GM23338 (cell line): ENCODE results near the gene RPL31. TPM values are rescaled to one million over a fixed set of nuclear protein-coding genes. Genes with fewer than 3 reads are reported as not detected.

Experiments
- ATAC-seq: fragments of 200-7000 bp; cut with Tn5 transposase; 3 replicates; pipeline ENCODE4 v1.9.1; 2020
- DNase-seq: peaks from one replicate; pipeline ENCODE4 v3.0.0-alpha.2; 2015; ENCODE audit warnings: low spot score
- H2AFZ ChIP-seq: fragments of 200-600 bp; sonication (generic); 2 replicates; pipeline ENCODE4 v1.8.0; 2016; ENCODE audit warnings: antibody characterized with exemption, mild to moderate bottlenecking, moderate library complexity
- H3F3A ChIP-seq: fragments of 200-600 bp; sonication (generic); replicated peaks from 2 replicates; pipeline ENCODE4 v1.8.0; 2017; ENCODE audit warnings: antibody characterized with exemption, mixed run types, low read depth
- H3K27ac ChIP-seq: fragments of 200-600 bp; sonication (generic); 2 replicates; pipeline ENCODE4 v1.6.1; 2016; ENCODE audit warnings: low read depth
- H3K27me3 ChIP-seq: fragments of 200-600 bp; sonication (generic); 2 replicates; pipeline ENCODE4 v1.8.0; 2016; ENCODE audit warnings: mild to moderate bottlenecking, mixed run types, moderate library complexity; ENCODE audit not compliant: insufficient read depth
- H3K36me3 ChIP-seq: fragments of 200-600 bp; sonication (generic); 2 replicates; pipeline ENCODE4 v1.8.0; 2016; ENCODE audit warnings: mild to moderate bottlenecking; ENCODE audit not compliant: insufficient read depth
- H3K4me1 ChIP-seq: fragments of 200-600 bp; sonication (generic); 2 replicates; pipeline ENCODE4 v1.8.0; 2016; ENCODE audit warnings: mild to moderate bottlenecking, moderate library complexity; ENCODE audit not compliant: insufficient read depth
- H3K4me2 ChIP-seq: fragments of 200-600 bp; sonication (generic); 2 replicates; pipeline ENCODE4 v1.7.1; 2017; ENCODE audit warnings: mixed run types
- H3K4me3 ChIP-seq: fragments of 200-600 bp; sonication (generic); 2 replicates; pipeline ENCODE4 v1.6.1; 2016; ENCODE audit warnings: mixed run types
- H3K79me2 ChIP-seq: fragments of 200-600 bp; sonication (generic); replicated peaks from 2 replicates; pipeline ENCODE4 v1.8.0; 2017; ENCODE audit warnings: mild to moderate bottlenecking; ENCODE audit not compliant: insufficient read depth
- H3K9me2 ChIP-seq: fragments of 200-600 bp; sonication (generic); 2 replicates; pipeline ENCODE4 v1.8.0; 2017; ENCODE audit not compliant: insufficient read depth
- H4K20me1 ChIP-seq: fragments of 200-600 bp; sonication (generic); replicated peaks from 2 replicates; pipeline ENCODE4 v1.8.0; 2017; ENCODE audit warnings: mild to moderate bottlenecking; ENCODE audit not compliant: insufficient read depth
- H3K27ac Mint-ChIP-seq: 2 replicates; pipeline ENCODE4 v1.8.0; 2020; ENCODE audit warnings: inconsistent platforms, mild to moderate bottlenecking, moderate library complexity, mixed read lengths
- H3K27me3 Mint-ChIP-seq: 3 replicates; pipeline ENCODE4 v1.8.0; 2022; ENCODE audit warnings: low read depth, mild to moderate bottlenecking, moderate library complexity, mixed read lengths, inconsistent platforms; ENCODE audit not compliant: insufficient read depth, poor library complexity
- H3K36me3 Mint-ChIP-seq: 3 replicates; pipeline ENCODE4 v1.8.0; 2021; ENCODE audit warnings: low read depth, mild to moderate bottlenecking, inconsistent platforms, moderate library complexity, mixed read lengths
- H3K4me1 Mint-ChIP-seq: 3 replicates; pipeline ENCODE4 v1.8.0; 2020; ENCODE audit warnings: mild to moderate bottlenecking, inconsistent platforms, mixed read lengths
- H3K4me3 Mint-ChIP-seq: 3 replicates; pipeline ENCODE4 v1.8.0; 2021; ENCODE audit warnings: moderate library complexity, mild to moderate bottlenecking, inconsistent platforms, mixed read lengths
- H3K9me3 Mint-ChIP-seq: 3 replicates; pipeline ENCODE4 v1.8.0; 2020; ENCODE audit warnings: moderate library complexity, mild to moderate bottlenecking, inconsistent platforms, mixed read lengths
- ETS1 ChIP-seq: IDR thresholded peaks from 2 replicates; pipeline ENCODE4 v1.6.1; 2016; ENCODE audit warnings: antibody characterized with exemption
- EZH2 ChIP-seq: fragments of 200-600 bp; sonication (generic); IDR thresholded peaks from one replicate; pipeline ENCODE4 v1.8.0; 2017; ENCODE audit warnings: antibody characterized with exemption, mild to moderate bottlenecking, low read depth; ENCODE audit not compliant: unreplicated experiment
- EZH2phosphoT487 ChIP-seq: fragments of 200-600 bp; sonication (generic); IDR thresholded peaks from one replicate; pipeline ENCODE4 v1.8.1; 2018; ENCODE audit warnings: antibody characterized with exemption; ENCODE audit not compliant: unreplicated experiment
- JUNB ChIP-seq: IDR thresholded peaks from one replicate; pipeline ENCODE4 v1.6.1; 2016; ENCODE audit warnings: antibody characterized with exemption; ENCODE audit not compliant: unreplicated experiment
- NANOG ChIP-seq: IDR thresholded peaks from 2 replicates; pipeline ENCODE4 v1.6.1; 2016; ENCODE audit warnings: antibody characterized with exemption, borderline replicate concordance
- POLR2AphosphoS5 ChIP-seq: IDR thresholded peaks from 2 replicates; pipeline ENCODE4 v1.6.1; 2016; ENCODE audit warnings: antibody characterized with exemption, low read depth
- STAT1 ChIP-seq: IDR thresholded peaks from one replicate; pipeline ENCODE4 v1.6.1; 2016; ENCODE audit warnings: antibody characterized with exemption; ENCODE audit not compliant: unreplicated experiment
- ZNF114 ChIP-seq: fragments of 250-450 bp; sonication (Bioruptor Pico); IDR thresholded peaks from 2 replicates; pipeline ENCODE4 v1.5.0; 2020; ENCODE audit warnings: mild to moderate bottlenecking, moderate library complexity
- ZNF331 ChIP-seq: fragments of 250-450 bp; sonication (Bioruptor Pico); IDR thresholded peaks from 2 replicates; pipeline ENCODE4 v1.5.0; 2020; ENCODE audit warnings: low read depth, mild to moderate bottlenecking, moderate library complexity
- polyA plus RNA-seq: library from polyadenylated mRNA; unstranded; fragments of >200 nt; fragmentation: Nextera tagmentation; extraction: Ambion mirVana; gene quantifications from 2 replicates; pipeline ENCODE4 v1.2.1, GENCODE V29; 2016
- total RNA-seq: library from RNA; depleted of rRNA; stranded (reverse); fragments of >200 nt; shearing (Covaris generic); gene quantifications from 2 replicates; pipeline ENCODE4 v1.2.3, GENCODE V29; 2014
- TF ChIP-seq, protein P1 (sequence below): fragments of 250-450 bp; sonication (Bioruptor Pico); IDR thresholded peaks from 2 replicates; pipeline ENCODE4 v1.5.0; 2020; ENCODE audit warnings: mild to moderate bottlenecking, moderate library complexity
- TF ChIP-seq, protein P2 (sequence below), 2 experiments: fragments of 200-600 bp in 1 of 2; sonication (generic) in 1 of 2; conservative IDR thresholded peaks; 2 replicates each; pipeline versions ENCODE4 v1.5.1 to v1.6.1; 2016 to 2017; ENCODE audit warnings: antibody characterized with exemption in 2 of 2, low read depth in 2 of 2, mild to moderate bottlenecking in 2 of 2, moderate library complexity in 1 of 2

RPL31 gene
- total and polyA plus RNA-seq, 2 experiments from 2014 or later: 819 to 3,213 TPM

GRCh38 chr2:100976061-100976460 is 26.0 kb upstream of the RPL31 start (continued):
- TF ChIP-seq, protein P1, sequence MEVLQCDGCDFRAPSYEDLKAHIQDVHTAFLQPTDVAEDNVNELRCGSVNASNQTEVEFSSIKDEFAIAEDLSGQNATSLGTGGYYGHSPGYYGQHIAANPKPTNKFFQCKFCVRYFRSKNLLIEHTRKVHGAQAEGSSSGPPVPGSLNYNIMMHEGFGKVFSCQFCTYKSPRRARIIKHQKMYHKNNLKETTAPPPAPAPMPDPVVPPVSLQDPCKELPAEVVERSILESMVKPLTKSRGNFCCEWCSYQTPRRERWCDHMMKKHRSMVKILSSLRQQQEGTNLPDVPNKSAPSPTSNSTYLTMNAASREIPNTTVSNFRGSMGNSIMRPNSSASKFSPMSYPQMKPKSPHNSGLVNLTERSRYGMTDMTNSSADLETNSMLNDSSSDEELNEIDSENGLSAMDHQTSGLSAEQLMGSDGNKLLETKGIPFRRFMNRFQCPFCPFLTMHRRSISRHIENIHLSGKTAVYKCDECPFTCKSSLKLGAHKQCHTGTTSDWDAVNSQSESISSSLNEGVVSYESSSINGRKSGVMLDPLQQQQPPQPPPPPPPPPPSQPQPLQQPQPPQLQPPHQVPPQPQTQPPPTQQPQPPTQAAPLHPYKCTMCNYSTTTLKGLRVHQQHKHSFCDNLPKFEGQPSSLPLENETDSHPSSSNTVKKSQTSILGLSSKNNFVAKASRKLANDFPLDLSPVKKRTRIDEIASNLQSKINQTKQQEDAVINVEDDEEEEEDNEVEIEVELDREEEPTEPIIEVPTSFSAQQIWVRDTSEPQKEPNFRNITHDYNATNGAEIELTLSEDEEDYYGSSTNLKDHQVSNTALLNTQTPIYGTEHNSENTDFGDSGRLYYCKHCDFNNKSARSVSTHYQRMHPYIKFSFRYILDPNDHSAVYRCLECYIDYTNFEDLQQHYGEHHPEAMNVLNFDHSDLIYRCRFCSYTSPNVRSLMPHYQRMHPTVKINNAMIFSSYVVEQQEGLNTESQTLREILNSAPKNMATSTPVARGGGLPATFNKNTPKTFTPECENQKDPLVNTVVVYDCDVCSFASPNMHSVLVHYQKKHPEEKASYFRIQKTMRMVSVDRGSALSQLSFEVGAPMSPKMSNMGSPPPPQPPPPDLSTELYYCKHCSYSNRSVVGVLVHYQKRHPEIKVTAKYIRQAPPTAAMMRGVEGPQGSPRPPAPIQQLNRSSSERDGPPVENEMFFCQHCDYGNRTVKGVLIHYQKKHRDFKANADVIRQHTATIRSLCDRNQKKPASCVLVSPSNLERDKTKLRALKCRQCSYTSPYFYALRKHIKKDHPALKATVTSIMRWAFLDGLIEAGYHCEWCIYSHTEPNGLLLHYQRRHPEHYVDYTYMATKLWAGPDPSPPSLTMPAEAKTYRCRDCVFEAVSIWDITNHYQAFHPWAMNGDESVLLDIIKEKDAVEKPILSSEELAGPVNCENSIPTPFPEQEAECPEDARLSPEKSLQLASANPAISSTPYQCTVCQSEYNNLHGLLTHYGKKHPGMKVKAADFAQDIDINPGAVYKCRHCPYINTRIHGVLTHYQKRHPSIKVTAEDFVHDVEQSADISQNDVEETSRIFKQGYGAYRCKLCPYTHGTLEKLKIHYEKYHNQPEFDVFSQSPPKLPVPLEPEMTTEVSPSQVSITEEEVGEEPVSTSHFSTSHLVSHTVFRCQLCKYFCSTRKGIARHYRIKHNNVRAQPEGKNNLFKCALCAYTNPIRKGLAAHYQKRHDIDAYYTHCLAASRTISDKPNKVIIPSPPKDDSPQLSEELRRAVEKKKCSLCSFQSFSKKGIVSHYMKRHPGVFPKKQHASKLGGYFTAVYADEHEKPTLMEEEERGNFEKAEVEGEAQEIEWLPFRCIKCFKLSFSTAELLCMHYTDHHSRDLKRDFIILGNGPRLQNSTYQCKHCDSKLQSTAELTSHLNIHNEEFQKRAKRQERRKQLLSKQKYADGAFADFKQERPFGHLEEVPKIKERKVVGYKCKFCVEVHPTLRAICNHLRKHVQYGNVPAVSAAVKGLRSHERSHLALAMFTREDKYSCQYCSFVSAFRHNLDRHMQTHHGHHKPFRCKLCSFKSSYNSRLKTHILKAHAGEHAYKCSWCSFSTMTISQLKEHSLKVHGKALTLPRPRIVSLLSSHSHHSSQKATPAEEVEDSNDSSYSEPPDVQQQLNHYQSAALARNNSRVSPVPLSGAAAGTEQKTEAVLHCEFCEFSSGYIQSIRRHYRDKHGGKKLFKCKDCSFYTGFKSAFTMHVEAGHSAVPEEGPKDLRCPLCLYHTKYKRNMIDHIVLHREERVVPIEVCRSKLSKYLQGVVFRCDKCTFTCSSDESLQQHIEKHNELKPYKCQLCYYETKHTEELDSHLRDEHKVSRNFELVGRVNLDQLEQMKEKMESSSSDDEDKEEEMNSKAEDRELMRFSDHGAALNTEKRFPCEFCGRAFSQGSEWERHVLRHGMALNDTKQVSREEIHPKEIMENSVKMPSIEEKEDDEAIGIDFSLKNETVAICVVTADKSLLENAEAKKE: no peak
- TF ChIP-seq ZNF114 (no peak), ETS1 (no peak), POLR2AphosphoS5 (no peak), EZH2 (no peak), NANOG (no peak), JUNB (no peak)

GRCh38 chr2:100976645-100977391 is 25.3 kb upstream of the RPL31 start:
- H3K4me3 ChIP-seq: no peak overlapping the region
- Mint-ChIP-seq H3K9me3 (no peaks in the 10 kb centered on the region), H3K36me3 (no peaks in the 10 kb centered on the region), H3K27ac (no peak overlapping the region), H3K4me1 (peaks cover 7% of the 10 kb centered on the region), H3K27me3 (peaks cover 2% of the 10 kb centered on the region), H3K4me3 (no peak overlapping the region)
- no peaks in the 10 kb centered on the region; the same call in 1 of the 2 replicates for H3K36me3 ChIP-seq
- H3K9me2 ChIP-seq: no peaks in the 10 kb centered on the region
- no peaks in the 10 kb centered on the region for H4K20me1 ChIP-seq
- H3F3A ChIP-seq: no peaks in the 10 kb centered on the region
- no peaks in the 10 kb centered on the region for H3K27me3 ChIP-seq
- no peak overlapping the region for H2AFZ ChIP-seq
- no peak overlapping the region for H3K27ac ChIP-seq
- H3K4me2 ChIP-seq: no peak overlapping the region
- TF ChIP-seq, protein P2, sequence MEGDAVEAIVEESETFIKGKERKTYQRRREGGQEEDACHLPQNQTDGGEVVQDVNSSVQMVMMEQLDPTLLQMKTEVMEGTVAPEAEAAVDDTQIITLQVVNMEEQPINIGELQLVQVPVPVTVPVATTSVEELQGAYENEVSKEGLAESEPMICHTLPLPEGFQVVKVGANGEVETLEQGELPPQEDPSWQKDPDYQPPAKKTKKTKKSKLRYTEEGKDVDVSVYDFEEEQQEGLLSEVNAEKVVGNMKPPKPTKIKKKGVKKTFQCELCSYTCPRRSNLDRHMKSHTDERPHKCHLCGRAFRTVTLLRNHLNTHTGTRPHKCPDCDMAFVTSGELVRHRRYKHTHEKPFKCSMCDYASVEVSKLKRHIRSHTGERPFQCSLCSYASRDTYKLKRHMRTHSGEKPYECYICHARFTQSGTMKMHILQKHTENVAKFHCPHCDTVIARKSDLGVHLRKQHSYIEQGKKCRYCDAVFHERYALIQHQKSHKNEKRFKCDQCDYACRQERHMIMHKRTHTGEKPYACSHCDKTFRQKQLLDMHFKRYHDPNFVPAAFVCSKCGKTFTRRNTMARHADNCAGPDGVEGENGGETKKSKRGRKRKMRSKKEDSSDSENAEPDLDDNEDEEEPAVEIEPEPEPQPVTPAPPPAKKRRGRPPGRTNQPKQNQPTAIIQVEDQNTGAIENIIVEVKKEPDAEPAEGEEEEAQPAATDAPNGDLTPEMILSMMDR (conservative IDR thresholded peaks at IDR 0.05; ENCODE audit: low read depth in 2 of 2): no peak
- TF ChIP-seq NANOG (no peak), ZNF331 (CRISPR knock-in tag) (no peak), STAT1 (no peak), EZH2phosphoT487 (no peak), EZH2 (no peak), ZNF114 (no peak)
- no peaks in the 10 kb centered on the region for H3K79me2 ChIP-seq
- DNase-seq (no peak), ATAC-seq (no peak)
- peaks cover 6% of the 10 kb centered on the region; the same call in 1 of the 2 replicates for H3K4me1 ChIP-seq
